ENCODE data around the gene CAB39. TPM values are rescaled to one million over a fixed set of nuclear protein-coding genes. Genes with fewer than 3 reads are reported as not detected.
A peak's percentile ranks its signal among the peaks of the same experiment; 100 is the strongest.

The CAB39 gene
- total and polyA plus RNA-seq, 2 donors from 2014 or later = 39.1 to 77.6 TPM

- Histone ChIP-seq H3K4me1 (ENCODE audit: control insufficient read depth in 2 of 3, insufficient read depth in 2 of 3, low read depth in 1 of 3, low read length in 3 of 3) (peaks cover 0 to 6% (median 5%) of the 10 kb centered on the region in 3 donors), H3K27me3 (ENCODE audit: control insufficient read depth, insufficient read depth, low read length) (no peaks in the 10 kb centered on the region), H3K4me3 (ENCODE audit: low read length in 3 of 3) (no peak overlapping the region), H3K9ac (ENCODE audit: low read length in 3 of 3) (no peak overlapping the region), H3K27ac (ENCODE audit: low read depth in 2 of 2, low read length in 2 of 2) (peak overlapping the region; percentile 13 to 44), H3K9me3 (ENCODE audit: control insufficient read depth in 2 of 3, insufficient read depth in 1 of 3, low read length in 3 of 3) (no peaks in the 10 kb centered on the region), H3K36me3 (ENCODE audit: control insufficient read depth in 2 of 3, insufficient read depth in 3 of 3, low read length in 3 of 3) (no peaks in the 10 kb centered on the region)
- FAIRE-seq = no peak
- no peak for TF ChIP-seq CTCF (IDR thresholded peaks at IDR 0.05; ENCODE audit: borderline replicate concordance, extremely low read depth, insufficient read depth)
- DNase-seq = no peak
- intact Hi-C loops (cut with DNase I) = no loop called here
Observed at GRCh38 chr2:230671117-230671516, 41.5 kb upstream of the CAB39 start.

DNA sequence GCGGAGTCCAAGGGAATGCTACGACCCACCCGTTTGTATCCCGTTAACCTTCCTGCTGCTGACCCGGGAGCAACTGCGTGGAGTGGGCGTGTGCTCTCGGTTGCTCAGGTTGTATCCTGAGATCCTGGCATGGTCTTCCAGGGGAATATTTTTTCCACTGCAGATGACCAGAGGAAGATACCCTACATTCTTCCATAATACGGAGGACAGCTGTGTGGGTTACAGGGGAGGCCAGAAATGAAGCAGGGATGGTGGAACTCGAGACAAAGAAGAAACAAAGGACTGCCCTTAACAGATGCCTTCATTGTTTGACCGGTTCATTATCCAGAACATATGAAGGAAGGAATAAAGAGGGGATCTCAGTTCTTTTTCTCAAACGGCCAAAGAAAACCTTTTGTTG is 39.8 kb upstream of the CAB39 start:
- peaks cover 0 to 6% (median 5%) of the 10 kb centered on the region in 3 donors for H3K4me1 ChIP-seq (ENCODE audit: control insufficient read depth in 2 of 3, insufficient read depth in 2 of 3, low read depth in 1 of 3, low read length in 3 of 3)
- no peak for TF ChIP-seq CTCF (IDR thresholded peaks at IDR 0.05; ENCODE audit: borderline replicate concordance, extremely low read depth, insufficient read depth)
- no peak overlapping the region for H3K4me3 ChIP-seq (ENCODE audit: low read length in 3 of 3)
- intact Hi-C loops (cut with DNase I) = no loop called here
- no peak overlapping the region for H3K9ac ChIP-seq (ENCODE audit: low read length in 3 of 3)
- no peaks in the 10 kb centered on the region for H3K9me3 ChIP-seq (ENCODE audit: control insufficient read depth in 2 of 3, insufficient read depth in 1 of 3, low read length in 3 of 3)
- H3K36me3 ChIP-seq (ENCODE audit: control insufficient read depth in 2 of 3, insufficient read depth in 3 of 3, low read length in 3 of 3) = no peaks in the 10 kb centered on the region
- no peak for DNase-seq
- no peak overlapping the region for H3K27ac ChIP-seq (ENCODE audit: low read depth in 2 of 2, low read length in 2 of 2)
- no peak for FAIRE-seq
- no peaks in the 10 kb centered on the region for H3K27me3 ChIP-seq (ENCODE audit: control insufficient read depth, insufficient read depth, low read length)

DNA sequence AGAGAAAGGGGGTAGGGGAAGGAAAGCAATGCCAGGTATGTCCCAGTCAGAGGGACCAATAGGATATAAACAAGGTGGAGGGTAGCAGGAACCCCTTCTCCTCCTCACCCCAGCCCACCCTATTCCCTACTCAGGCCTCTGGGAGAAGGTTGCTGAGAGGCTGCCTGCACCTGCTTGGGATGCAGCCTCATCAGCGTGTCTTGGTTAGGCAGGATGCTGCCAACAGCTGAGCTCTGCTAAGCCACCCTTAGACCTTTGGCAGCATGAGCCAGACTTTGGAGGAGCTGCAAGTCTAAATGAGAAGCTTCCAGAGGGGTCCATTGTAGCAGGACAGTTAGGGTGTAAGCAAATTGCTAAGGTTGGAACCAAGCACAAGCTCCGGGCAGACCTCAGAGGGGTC is 38.2 kb upstream of the CAB39 start:
- no peak for DNase-seq
- TF ChIP-seq CTCF (IDR thresholded peaks at IDR 0.05; ENCODE audit: borderline replicate concordance, extremely low read depth, insufficient read depth) = no peak
- intact Hi-C loops (cut with DNase I) = no loop called here
- Histone ChIP-seq H3K36me3 (ENCODE audit: control insufficient read depth in 2 of 3, insufficient read depth in 3 of 3, low read length in 3 of 3) (no peaks in the 10 kb centered on the region), H3K9me3 (ENCODE audit: control insufficient read depth in 2 of 3, insufficient read depth in 1 of 3, low read length in 3 of 3) (no peaks in the 10 kb centered on the region), H3K27me3 (ENCODE audit: control insufficient read depth, insufficient read depth, low read length) (no peaks in the 10 kb centered on the region), H3K9ac (ENCODE audit: low read length in 3 of 3) (no peak overlapping the region), H3K4me1 (ENCODE audit: control insufficient read depth in 2 of 3, insufficient read depth in 2 of 3, low read depth in 1 of 3, low read length in 3 of 3) (peaks cover 0 to 6% (median 2%) of the 10 kb centered on the region in 3 donors), H3K4me3 (ENCODE audit: low read length in 3 of 3) (no peak overlapping the region), H3K27ac (ENCODE audit: low read depth in 2 of 2, low read length in 2 of 2) (no peak overlapping the region)
- no peak for FAIRE-seq

Data from kidney (tissue), 14 donors.